Lower lobe of right lung (tissue), 2 donors: Measurements from ENCODE around the gene ST8SIA5. TPM values are rescaled to one million over a fixed set of nuclear protein-coding genes. Genes with fewer than 3 reads are reported as not detected.
A peak's percentile ranks its signal among the peaks of the same experiment; 100 is the strongest.

Experiments used
- ATAC-seq, 2 donors: fragments of 200-7000 bp; cut with Tn5 transposase; one replicate each; pipeline ENCODE4 v1.9.1; 2020 to 2022; ENCODE audit warnings: mild to moderate bottlenecking in 2 of 2, moderate library complexity in 2 of 2
- DNase-seq: peaks from one replicate; pipeline ENCODE4 v3.0.0-alpha.2; 2020
- H3K27ac ChIP-seq: fragments of 200-600 bp; one replicate; pipeline ENCODE4 v1.8.0; 2022
- H3K27me3 ChIP-seq: fragments of 200-600 bp; one replicate; pipeline ENCODE4 v1.8.0; 2022; ENCODE audit warnings: low read depth
- H3K36me3 ChIP-seq: fragments of 200-600 bp; one replicate; pipeline ENCODE4 v1.8.0; 2022; ENCODE audit warnings: mild to moderate bottlenecking
- H3K4me1 ChIP-seq: fragments of 200-600 bp; one replicate; pipeline ENCODE4 v1.8.0; 2022
- H3K4me3 ChIP-seq: fragments of 200-600 bp; one replicate; pipeline ENCODE4 v1.8.0; 2022; ENCODE audit warnings: mild to moderate bottlenecking
- H3K9me3 ChIP-seq: fragments of 200-600 bp; one replicate; pipeline ENCODE4 v1.8.0; 2022
- CTCF ChIP-seq: fragments of 200-600 bp; IDR thresholded peaks from one replicate; pipeline ENCODE4 v1.8.0; 2022; ENCODE audit warnings: antibody characterized with exemption, mild to moderate bottlenecking
- intact Hi-C: fragments of 100-400 bp; cut with DNase I; formaldehyde crosslinking; loops from one replicate; pipeline ENCODE4 v1.11.0; 2022
- total RNA-seq: library from RNA; stranded (reverse); fragmentation: NEBNext Ultra II Directional; extraction: Animal tissue kit (Norgen Biotek cat#: 25700); gene quantifications from one replicate; pipeline ENCODE4 v1.2.1, GENCODE V29; 2021
- donor health status: DM: no; HTN: yes; CAD: no; lungs with severe emphysema.

ST8SIA5 gene
- total RNA-seq, 1 donor from 2014 or later = not detected

GRCh38 chr18:46629361-46629760 is 127.5 kb downstream of the ST8SIA5 start:
- DNase-seq (no peak), ATAC-seq (no peak)
- no peak overlapping the region for H3K27ac ChIP-seq
- H3K9me3 ChIP-seq = peaks cover 3% of the 10 kb centered on the region
- no peak for TF ChIP-seq CTCF
- H3K36me3 ChIP-seq = no peaks in the 10 kb centered on the region
- peaks cover 4% of the 10 kb centered on the region for H3K27me3 ChIP-seq
- no peaks in the 10 kb centered on the region for H3K4me1 ChIP-seq
- H3K4me3 ChIP-seq = no peak overlapping the region
- intact Hi-C loops = no loop called here

- H3K4me3 ChIP-seq = no peak overlapping the region
- intact Hi-C loops = no loop called here
- no peak for ATAC-seq
- no peak for DNase-seq
- H3K36me3 ChIP-seq = no peaks in the 10 kb centered on the region
- no peak for TF ChIP-seq CTCF
- peaks cover 4% of the 10 kb centered on the region for H3K27me3 ChIP-seq
- H3K9me3 ChIP-seq = no peaks in the 10 kb centered on the region
- H3K27ac ChIP-seq = no peak overlapping the region
- peaks cover 5% of the 10 kb centered on the region for H3K4me1 ChIP-seq
Measured at GRCh38 chr18:46628206-46628605, 128.6 kb downstream of the ST8SIA5 start.

- intact Hi-C loops = no loop called here
- H3K27ac ChIP-seq = no peak overlapping the region
Measured at GRCh38 chr18:46627136-46627535, 129.7 kb downstream of the ST8SIA5 start.

GRCh38 chr18:46625069-46625468 is 131.8 kb downstream of the ST8SIA5 start:
- intact Hi-C loops = no loop called here
- no peak for ATAC-seq

More at GRCh38 chr18:46627136-46627535, 129.7 kb downstream of the ST8SIA5 start:
- Histone ChIP-seq H3K36me3 (no peaks in the 10 kb centered on the region), H3K27me3 (peaks cover 4% of the 10 kb centered on the region), H3K4me3 (no peak overlapping the region), H3K9me3 (no peaks in the 10 kb centered on the region), H3K4me1 (peaks cover 7% of the 10 kb centered on the region)
- no peak for TF ChIP-seq CTCF
- ATAC-seq (no peak), DNase-seq (no peak)

GRCh38 chr18:46624127-46624526 is 132.7 kb downstream of the ST8SIA5 start:
- no peak for DNase-seq
- Histone ChIP-seq H3K27me3 (peaks cover 4% of the 10 kb centered on the region), H3K9me3 (no peaks in the 10 kb centered on the region), H3K4me1 (peaks cover 7% of the 10 kb centered on the region), H3K36me3 (no peaks in the 10 kb centered on the region), H3K27ac (peak overlapping the region; percentile 18), H3K4me3 (no peak overlapping the region)
- ATAC-seq = no peak
- no peak for TF ChIP-seq CTCF
- intact Hi-C loops = no loop called here

More at GRCh38 chr18:46625069-46625468, 131.8 kb downstream of the ST8SIA5 start:
- Histone ChIP-seq H3K4me3 (no peak overlapping the region), H3K27ac (no peak overlapping the region), H3K27me3 (peaks cover 4% of the 10 kb centered on the region), H3K4me1 (peaks cover 7% of the 10 kb centered on the region), H3K36me3 (no peaks in the 10 kb centered on the region), H3K9me3 (no peaks in the 10 kb centered on the region)
- TF ChIP-seq CTCF = no peak
- DNase-seq = no peak

GRCh38 chr18:46623541-46623940 is 133.3 kb downstream of the ST8SIA5 start:
- H3K9me3 ChIP-seq = no peaks in the 10 kb centered on the region
- no peaks in the 10 kb centered on the region for H3K36me3 ChIP-seq
- ATAC-seq (peak; percentile 31 to 40), DNase-seq (no peak)
- intact Hi-C loops = no loop called here
- peak overlapping the region; percentile 18 for H3K27ac ChIP-seq
- no peak overlapping the region for H3K4me3 ChIP-seq
- H3K4me1 ChIP-seq = peaks cover 7% of the 10 kb centered on the region
- no peak for TF ChIP-seq CTCF
- peaks cover 4% of the 10 kb centered on the region for H3K27me3 ChIP-seq
